ENCODE measurements around the gene EEF1G.

DNA sequence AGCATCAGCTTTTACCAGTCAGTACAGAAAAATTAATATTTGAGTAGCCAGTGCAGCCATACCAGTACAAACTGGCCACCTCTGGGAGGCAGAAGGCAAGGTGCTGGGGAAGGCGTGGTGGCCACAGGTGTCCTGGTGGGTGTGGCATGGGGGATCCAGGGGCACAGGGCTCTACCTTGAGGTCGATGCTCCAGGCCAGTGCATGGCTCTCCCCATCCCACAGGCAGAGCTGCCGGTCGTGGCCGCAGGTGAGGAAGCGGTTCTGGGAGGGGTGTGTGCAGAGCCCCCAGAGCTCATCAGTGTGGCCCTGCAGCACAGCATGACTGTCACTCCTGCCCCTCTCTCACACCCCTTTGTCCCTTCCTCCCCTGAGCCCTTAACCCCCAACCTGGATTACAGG is 31.8 kb upstream of the EEF1G start:
- TF ChIP-seq, protein P1, sequence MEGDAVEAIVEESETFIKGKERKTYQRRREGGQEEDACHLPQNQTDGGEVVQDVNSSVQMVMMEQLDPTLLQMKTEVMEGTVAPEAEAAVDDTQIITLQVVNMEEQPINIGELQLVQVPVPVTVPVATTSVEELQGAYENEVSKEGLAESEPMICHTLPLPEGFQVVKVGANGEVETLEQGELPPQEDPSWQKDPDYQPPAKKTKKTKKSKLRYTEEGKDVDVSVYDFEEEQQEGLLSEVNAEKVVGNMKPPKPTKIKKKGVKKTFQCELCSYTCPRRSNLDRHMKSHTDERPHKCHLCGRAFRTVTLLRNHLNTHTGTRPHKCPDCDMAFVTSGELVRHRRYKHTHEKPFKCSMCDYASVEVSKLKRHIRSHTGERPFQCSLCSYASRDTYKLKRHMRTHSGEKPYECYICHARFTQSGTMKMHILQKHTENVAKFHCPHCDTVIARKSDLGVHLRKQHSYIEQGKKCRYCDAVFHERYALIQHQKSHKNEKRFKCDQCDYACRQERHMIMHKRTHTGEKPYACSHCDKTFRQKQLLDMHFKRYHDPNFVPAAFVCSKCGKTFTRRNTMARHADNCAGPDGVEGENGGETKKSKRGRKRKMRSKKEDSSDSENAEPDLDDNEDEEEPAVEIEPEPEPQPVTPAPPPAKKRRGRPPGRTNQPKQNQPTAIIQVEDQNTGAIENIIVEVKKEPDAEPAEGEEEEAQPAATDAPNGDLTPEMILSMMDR (IDR thresholded peaks at IDR 0.05), result no peak
- TF ChIP-seq POLR2A (IDR thresholded peaks at IDR 0.05), result no peak

Data from Peyer's patch (tissue), 4 donors.